NCI-H82 treated with DMSO at 0.1 percent for 48 hours (cell line): ENCODE data around the gene PTTG2.
"Not testable (repeated sequence)": the region's sequence is repeated elsewhere in the genome, so short reads cannot be mapped to it uniquely, and the experiment has no call there.

ENCODE experiments used
- DNase-seq: peaks from one replicate; lab custom pipeline; 2025; ENCODE audit not compliant: unreplicated experiment; lab: John Stamatoyannopoulos, UW

Gene PTTG2

GRCh38 chr4:37960098-37960497, at the start of gene PTTG2:
Gene PTTG2, plus strand, starts transcription at chr4:37960398. Its CDS starts 37 bp downstream, at chr4:37960435.
- no peak for DNase-seq

- no peak for DNase-seq
These were observed 45.7 kb upstream of the PTTG2 start for GRCh38 chr4:37914539-37914938.

- DNase-seq: no peak
These were observed 42.8 kb upstream of the PTTG2 start for GRCh38 chr4:37917388-37917787.

DNA sequence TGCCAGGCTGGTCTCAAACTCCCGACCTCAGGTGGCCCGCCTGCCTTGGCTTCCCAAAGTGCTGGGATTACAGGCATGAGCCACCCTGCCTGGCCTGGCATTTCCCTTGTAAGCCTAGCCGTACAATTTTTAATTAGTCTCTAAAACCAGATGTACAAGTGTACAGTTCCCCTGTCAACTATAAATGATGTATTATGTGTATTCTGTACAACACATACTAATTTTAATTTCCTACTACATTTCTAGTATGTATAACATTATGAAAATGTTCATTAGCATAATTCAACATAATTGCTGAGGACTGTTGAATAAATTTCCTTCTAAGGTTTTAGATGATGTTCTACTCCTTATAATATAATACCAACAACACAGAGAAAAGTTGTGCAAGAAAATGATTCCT, 41.5 kb upstream of the PTTG2 start:
- DNase-seq: no peak

DNA sequence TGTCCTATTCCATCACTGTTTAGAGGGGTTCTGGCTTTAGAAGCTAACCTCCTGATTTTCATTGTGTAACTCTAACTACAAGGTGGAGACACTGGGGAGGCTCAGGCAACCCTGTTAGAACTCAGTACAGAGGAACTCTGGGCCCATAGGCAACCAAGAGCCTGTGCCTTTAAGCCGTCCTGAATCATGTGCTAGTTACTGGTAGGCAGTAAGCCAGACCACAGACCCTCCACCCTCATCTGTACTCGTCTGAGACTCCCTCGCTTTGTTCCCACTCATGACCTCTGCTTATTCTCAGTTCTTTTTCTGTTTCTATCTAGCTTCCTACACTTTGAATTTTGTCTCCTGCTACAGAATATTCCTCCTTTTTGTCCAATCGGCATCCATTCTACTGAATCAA, 37.9 kb upstream of the PTTG2 start:
- no peak for DNase-seq

DNA sequence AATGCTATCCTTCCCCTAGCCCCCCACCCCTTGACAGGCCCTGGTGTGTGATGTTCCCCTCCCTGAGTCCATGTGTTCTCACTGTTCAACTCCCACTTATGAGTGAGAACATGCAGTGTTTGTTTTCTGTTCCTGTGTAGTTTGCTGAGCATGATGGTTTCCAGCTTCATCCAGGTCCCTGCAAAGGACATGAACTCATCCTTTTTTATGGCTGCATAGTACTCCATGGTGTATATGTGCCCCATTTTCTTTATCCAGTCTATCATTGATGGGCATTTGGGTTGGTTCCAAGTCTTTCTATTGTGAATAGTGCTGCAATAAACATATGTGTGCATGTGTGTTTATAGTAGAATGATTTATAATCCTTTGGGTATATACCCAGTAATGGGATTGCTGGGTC, 37.1 kb upstream of the PTTG2 start:
- not testable (repeated sequence) for DNase-seq

GRCh38 chr4:37924946-37925345, 35.3 kb upstream of the PTTG2 start:
- DNase-seq: no peak

DNA sequence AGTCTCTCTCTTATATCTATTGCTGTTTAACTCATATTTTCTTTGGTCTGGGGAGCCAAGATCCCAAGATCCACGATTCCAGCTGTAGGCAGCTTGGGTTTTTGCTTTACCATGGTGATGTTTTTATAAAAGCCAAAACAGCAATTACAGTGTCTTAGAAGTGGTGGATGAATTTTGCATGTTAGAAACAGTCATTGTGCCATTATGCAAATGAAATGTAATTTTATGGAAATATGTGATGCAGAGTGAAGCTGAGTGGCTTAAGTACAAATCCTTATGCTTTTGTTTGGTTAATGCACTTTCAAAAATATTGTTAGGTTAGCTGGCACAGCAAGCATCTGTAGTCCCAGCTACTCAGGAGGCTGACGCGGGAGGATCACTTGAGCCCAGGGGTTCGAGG, 32.8 kb upstream of the PTTG2 start:
- DNase-seq: no peak

DNA sequence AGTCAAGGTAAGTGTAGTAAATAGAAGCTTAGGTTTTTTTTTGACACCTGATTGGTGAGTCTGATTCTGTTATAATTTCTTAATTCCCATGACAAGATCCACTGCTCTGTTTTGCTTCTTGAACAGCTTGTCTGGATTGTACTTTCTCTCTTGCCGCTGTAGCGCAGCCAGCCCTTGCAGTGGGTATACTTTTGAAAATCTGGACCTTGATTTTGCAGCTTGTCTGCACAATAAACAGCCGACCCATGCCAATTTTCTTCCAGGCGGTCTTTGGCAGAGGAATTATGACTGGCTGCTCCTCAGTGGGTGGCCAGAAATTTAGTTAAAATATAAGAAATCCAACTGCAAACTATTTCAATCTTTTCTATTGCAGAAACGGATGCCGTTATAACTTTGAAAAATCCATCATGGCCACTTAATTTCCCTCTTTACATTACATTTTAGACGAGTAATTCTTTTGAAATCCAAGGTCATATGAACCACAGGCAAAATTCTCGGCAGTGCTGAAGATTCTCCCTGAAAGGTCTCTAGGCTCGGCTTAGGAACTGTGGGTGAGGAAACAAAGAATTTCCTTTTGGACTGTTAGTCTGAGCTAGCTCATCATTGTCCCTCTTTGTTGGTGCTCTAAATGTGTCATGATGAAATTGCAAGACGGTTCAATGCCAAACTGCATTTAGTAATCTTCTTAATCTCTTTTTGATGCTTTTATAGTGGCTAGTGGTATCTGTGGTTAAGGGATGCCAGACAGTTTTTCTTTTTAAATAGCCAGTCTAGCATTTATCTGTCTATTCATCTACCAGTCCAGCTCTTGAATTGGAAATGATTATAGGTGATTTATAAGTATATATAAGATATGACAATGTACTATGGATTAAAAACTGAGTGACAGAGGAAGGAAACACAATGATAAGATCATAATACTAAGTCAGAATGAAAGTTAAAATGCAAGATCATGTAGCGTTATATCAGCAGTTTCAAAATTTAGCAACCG, 31.5 kb upstream of the PTTG2 start:
- no peak for DNase-seq

DNA sequence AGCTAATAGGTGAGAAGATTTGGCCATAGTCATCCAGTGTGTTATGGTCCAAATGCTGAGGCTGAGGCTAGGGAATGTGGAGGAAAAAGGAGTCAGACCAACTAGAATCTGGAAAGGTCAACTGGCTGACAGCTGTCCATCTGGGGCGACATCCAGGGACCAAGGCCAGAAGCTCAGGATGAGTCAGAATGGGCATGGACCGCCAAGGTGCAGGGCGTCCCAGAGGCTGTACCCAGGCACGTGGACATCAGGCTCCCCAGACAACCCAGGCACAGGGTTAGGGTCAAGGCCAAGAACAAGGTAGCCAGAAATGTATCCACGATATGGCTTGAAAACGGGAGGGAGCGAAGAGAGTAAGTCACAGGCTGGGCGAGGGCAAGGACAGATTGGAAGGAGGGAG, 26.1 kb upstream of the PTTG2 start:
- DNase-seq: no peak

GRCh38 chr4:37934609-37935008, 25.6 kb upstream of the PTTG2 start:
- no peak for DNase-seq

DNA sequence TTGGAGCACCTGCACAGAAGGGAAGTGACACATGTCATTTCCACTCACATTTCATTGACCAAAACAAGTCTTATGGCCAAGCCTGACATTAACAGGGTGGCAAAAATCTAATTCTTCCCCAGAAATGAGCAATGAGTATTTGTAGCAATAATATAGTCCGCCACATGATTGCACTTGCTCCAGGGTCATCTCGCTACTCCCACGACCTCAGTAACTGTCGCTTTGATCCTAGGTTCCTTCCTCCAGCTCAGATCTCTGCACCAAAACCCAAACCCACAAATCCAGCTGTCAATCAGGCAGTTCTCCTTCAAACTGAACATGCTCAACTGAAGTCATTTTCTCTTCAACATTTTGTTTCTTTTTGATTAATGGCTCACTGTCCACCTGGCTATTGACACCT, 25.2 kb upstream of the PTTG2 start:
- DNase-seq: no peak

DNA sequence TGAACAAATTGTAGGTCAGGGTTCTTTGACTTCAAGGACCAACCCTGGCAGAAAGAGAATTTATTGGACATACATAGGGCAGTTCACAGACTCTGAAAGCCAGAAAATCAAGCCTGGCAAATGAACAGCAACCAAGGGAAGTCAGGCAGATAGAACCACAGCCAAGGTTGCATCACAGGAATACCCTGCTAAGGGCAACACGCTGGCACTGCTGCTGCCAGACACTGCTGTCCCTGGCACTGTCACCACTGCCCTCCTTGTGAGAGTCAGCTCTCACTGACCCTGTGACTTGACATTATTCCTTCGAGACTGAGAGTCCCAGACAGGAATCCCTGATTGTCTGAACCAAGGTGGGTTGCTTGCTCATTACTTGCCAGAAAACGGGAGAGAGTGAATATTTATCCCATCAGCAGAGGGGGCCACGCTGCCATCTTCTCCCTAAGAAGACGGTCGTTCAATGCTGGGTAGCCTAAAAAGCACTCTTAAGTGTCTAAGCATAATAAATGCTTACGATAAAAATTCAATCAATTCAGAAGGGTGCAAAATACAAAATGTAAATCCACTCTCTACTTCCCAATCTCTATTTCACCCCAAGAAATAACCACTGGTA, 23.2 kb upstream of the PTTG2 start:
- no peak for DNase-seq

GRCh38 chr4:37938208-37938607, 22.0 kb upstream of the PTTG2 start:
- DNase-seq: no peak

- no peak for DNase-seq
These were observed 13.6 kb upstream of the PTTG2 start for GRCh38 chr4:37946503-37947179.

- DNase-seq: no peak
These were observed 11.7 kb upstream of the PTTG2 start for GRCh38 chr4:37948542-37948941.

DNA sequence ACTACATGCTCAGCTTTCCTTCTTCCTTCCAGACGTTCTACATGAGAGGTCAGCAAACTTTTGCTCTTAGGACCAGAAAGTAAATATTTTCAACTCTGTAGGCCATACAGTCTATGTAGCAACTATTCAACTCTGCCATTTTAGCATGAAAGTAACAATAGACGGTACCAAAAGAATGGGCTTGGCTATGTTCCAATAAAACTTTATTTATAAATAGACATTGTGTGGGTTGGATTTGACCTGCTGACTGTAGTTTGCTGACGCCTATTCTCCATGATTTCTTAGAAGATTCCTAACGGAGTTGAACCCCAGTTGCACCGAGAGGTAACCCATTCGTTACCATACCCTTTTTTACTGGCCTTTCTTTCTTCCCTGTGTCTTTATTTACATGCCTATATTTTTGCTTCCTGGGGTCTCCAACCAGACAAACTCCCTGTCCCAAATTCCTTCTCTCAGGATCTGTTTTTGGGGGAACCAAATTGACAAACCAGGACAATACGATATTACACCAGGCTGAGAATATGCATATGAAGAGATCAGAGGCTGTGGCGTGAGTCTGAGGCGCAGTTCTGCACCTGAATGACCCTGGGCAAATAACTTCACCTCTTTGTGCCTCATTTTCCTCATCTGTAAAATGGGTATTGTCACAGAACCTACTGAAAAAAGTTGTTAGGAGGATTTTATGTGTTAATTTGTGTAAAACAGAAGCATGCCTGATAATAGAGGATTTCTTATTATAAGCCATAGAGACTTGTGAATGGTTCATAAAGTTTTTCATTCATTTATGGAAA, 10.4 kb upstream of the PTTG2 start:
- no peak for DNase-seq

DNA sequence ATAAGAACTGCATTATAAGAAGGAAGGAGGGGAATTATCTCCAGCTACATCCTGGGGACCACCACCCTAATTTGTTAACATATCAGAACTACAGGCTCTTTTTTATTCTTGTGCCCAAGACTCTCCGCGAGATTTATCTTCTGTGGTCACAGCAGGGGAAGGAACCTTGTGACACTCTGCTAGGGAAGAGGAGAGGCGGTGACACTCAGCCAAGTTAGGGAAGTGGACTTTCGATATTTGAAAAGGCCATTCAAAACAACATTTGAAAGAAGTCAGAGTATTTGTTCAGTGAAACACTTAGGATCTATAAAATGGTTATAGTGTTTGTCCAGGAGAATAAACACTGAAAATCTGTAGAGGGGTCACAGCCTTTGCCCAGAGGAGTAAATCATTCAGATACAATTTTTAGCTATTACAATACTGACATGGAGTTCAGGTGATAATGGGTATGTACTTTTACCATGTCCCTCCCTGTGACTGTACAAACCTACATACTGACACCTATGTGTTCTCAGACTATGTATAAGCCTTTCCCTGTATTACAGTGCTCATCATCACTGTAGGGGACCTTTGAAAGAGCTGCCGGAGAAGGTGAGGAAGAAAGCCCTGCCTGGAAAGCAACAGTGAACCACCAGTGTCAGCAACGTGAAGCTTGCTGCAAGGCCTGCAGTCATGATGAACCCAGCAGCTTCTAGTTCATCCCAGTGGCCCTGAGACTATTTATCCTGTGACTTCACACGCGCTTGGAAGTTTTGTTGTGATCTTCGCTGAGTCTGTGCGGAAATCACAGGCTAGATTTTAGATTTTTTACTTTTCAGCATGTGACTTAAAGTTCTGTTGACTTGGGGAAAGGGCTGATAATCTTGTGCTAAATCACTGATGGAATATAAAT, 8.5 kb upstream of the PTTG2 start:
- no peak for DNase-seq

DNA sequence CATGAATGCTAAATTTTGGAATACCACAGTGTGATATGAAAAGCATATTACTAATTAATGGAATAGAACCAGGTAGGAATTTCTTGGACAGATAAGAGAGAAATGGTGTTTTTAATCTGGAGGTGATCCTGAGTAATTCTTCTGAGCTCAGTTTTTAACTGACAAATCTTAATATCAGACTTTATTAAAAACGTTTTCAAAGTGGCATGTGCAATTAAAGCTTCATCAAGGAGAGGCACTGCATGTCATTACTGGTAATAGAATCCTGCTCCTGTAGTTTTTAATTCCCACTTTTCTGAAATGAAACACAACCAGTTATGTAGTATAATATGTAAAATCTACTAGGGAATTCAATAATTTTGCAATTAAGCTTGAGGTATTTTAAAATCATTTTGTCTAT, 7.0 kb upstream of the PTTG2 start:
- DNase-seq: no peak
